Thoracic aorta (tissue), 2 donors: ENCODE results near the gene WNT8A. TPM values are rescaled to one million over a fixed set of nuclear protein-coding genes. Genes with fewer than 3 reads are reported as not detected.
A peak's percentile ranks its signal among the peaks of the same experiment; 100 is the strongest.

ENCODE experiments used
- ATAC-seq: fragments of 150-250 bp; one replicate; pipeline ENCODE4 v1.8.0; 2017; ENCODE audit warnings: low read depth; ENCODE audit not compliant: insufficient number of reproducible peaks, low FRiP score
- DNase-seq: peaks from one replicate; pipeline ENCODE4 v3.0.0-alpha.2; 2020; ENCODE audit warnings: low spot score
- H3K27ac ChIP-seq, 2 donors: fragments of 200-600 bp; sonication (generic); 1 replicate in 1 of 2; 2 replicates in 1 of 2; pipeline ENCODE4 v1.5.1; 2016; ENCODE audit warnings: mild to moderate bottlenecking in 2 of 2, moderate library complexity in 2 of 2
- H3K27me3 ChIP-seq: fragments of 200-600 bp; sonication (generic); replicated peaks from 2 replicates; pipeline ENCODE4 v1.6.0; 2016; ENCODE audit warnings: mild to moderate bottlenecking; ENCODE audit not compliant: insufficient read depth
- H3K36me3 ChIP-seq: fragments of 200-600 bp; sonication (generic); one replicate; pipeline ENCODE4 v1.5.1; 2016
- H3K4me1 ChIP-seq, 2 donors: fragments of 200-600 bp; sonication (generic); 1 replicate in 1 of 2; 2 replicates in 1 of 2; pipeline versions ENCODE4 v1.5.1 to v1.6.0; 2016; ENCODE audit warnings: low read depth in 2 of 2, mild to moderate bottlenecking in 1 of 2; ENCODE audit not compliant: control insufficient read depth in 1 of 2
- H3K4me3 ChIP-seq: fragments of 200-600 bp; sonication (generic); 2 replicates; pipeline ENCODE4 v1.5.1; 2016; ENCODE audit warnings: mild to moderate bottlenecking
- H3K9me3 ChIP-seq: fragments of 200-600 bp; sonication (generic); 2 replicates; pipeline ENCODE4 v1.5.1; 2016
- total RNA-seq, 2 donors: library from RNA; depleted of rRNA; stranded (reverse); fragments of >200 nt; gene quantifications; one replicate each; pipeline versions ENCODE4 v1.1.0 to v1.2.3, GENCODE V29; 2016
- TF ChIP-seq, protein P1 (sequence below): fragments of 200-600 bp; sonication (generic); IDR thresholded peaks from one replicate; pipeline ENCODE4 v1.5.1; 2019; ENCODE audit warnings: antibody characterized with exemption

Gene WNT8A
- total RNA-seq, 2 donors from 2014 or later = not detected

GRCh38 chr5:138129347-138129746, 45.5 kb downstream of the WNT8A start:
- Histone ChIP-seq H3K27me3 (no peaks in the 10 kb centered on the region), H3K4me1 (no peaks in the 10 kb centered on the region), H3K36me3 (no peaks in the 10 kb centered on the region), H3K4me3 (no peak overlapping the region), H3K27ac (no peak overlapping the region), H3K9me3 (no peaks in the 10 kb centered on the region)
- TF ChIP-seq, protein P1, sequence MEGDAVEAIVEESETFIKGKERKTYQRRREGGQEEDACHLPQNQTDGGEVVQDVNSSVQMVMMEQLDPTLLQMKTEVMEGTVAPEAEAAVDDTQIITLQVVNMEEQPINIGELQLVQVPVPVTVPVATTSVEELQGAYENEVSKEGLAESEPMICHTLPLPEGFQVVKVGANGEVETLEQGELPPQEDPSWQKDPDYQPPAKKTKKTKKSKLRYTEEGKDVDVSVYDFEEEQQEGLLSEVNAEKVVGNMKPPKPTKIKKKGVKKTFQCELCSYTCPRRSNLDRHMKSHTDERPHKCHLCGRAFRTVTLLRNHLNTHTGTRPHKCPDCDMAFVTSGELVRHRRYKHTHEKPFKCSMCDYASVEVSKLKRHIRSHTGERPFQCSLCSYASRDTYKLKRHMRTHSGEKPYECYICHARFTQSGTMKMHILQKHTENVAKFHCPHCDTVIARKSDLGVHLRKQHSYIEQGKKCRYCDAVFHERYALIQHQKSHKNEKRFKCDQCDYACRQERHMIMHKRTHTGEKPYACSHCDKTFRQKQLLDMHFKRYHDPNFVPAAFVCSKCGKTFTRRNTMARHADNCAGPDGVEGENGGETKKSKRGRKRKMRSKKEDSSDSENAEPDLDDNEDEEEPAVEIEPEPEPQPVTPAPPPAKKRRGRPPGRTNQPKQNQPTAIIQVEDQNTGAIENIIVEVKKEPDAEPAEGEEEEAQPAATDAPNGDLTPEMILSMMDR = no peak
- no peak for ATAC-seq
- no peak for DNase-seq

- peak overlapping the region; percentile 62 for H3K4me3 ChIP-seq
- DNase-seq (no peak), ATAC-seq (no peak)
- TF ChIP-seq, protein P1 = no peak
- H3K36me3 ChIP-seq = no peaks in the 10 kb centered on the region
- H3K9me3 ChIP-seq = no peaks in the 10 kb centered on the region
- H3K27ac ChIP-seq = no peak overlapping the region
- H3K4me1 ChIP-seq = no peaks in the 10 kb centered on the region
- H3K27me3 ChIP-seq = no peaks in the 10 kb centered on the region
Measured at GRCh38 chr5:138132543-138132942, 48.7 kb downstream of the WNT8A start.

GRCh38 chr5:138138949-138139780, 55.3 kb downstream of the WNT8A start, which contains the start of gene NME5:
Gene NME5 (minus strand): TSS chr5:138139428. CDS start chr5:138138780, 648 bp downstream.
- ATAC-seq (no peak), DNase-seq (no peak)
- H3K4me3 ChIP-seq = peak within 1 kb of the TSS; percentile 66
- H3K9me3 ChIP-seq = no peaks in the 10 kb centered on the region
- peaks cover 2 to 4% of the 10 kb centered on the region in 2 donors for H3K4me1 ChIP-seq
- H3K36me3 ChIP-seq = no peaks in the 10 kb centered on the region
- no peaks in the 10 kb centered on the region for H3K27me3 ChIP-seq
- TF ChIP-seq, protein P1 = no peak
- H3K27ac ChIP-seq = no peak within 1 kb of the TSS

DNA sequence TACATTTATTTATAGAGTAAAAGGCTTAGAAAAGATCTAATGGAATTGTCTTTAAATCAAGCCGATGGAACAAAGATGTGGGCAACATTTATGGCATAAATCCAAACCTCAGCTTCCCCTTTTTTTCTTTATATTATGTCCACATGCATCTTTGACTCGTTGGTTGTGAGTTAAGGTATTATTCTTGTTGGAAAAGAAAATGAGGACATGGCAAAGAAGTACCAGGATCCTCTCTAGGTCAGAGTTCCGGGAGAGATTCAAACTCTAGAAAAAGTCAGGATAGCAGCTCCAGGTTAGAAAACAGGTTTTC, 55.9 kb downstream of the WNT8A start:
- Histone ChIP-seq H3K4me1 (peaks cover 2 to 4% of the 10 kb centered on the region in 2 donors), H3K27me3 (no peaks in the 10 kb centered on the region), H3K27ac (no peak overlapping the region), H3K36me3 (no peaks in the 10 kb centered on the region), H3K9me3 (no peaks in the 10 kb centered on the region), H3K4me3 (peak overlapping the region; percentile 66)
- no peak for ATAC-seq
- TF ChIP-seq, protein P1 = no peak
- no peak for DNase-seq

DNA sequence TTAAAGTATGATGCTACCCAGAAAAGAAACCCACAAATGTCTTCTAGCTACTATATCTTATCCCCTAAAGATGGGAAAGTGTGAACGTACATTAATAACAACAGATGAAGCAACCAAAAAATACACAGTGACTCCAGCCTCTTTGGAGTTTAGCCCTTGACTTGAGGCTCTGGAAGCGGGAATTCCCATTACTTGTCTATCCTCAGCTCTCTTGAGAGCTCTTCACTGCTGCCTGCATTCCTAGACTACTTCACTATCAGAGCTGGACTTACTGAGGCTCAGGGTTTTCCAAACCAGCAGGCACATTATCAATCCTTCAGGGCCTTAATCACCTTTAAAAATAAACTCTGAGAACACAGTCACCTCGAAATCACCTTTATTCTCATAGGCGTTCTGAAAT, 56.4 kb downstream of the WNT8A start:
- DNase-seq (no peak), ATAC-seq (no peak)

More for the DNA sequence above, 56.4 kb downstream of the WNT8A start:
- no peaks in the 10 kb centered on the region for H3K9me3 ChIP-seq
- H3K4me3 ChIP-seq = no peak overlapping the region
- H3K27ac ChIP-seq = no peak overlapping the region
- peaks cover 2 to 4% of the 10 kb centered on the region in 2 donors for H3K4me1 ChIP-seq
- H3K36me3 ChIP-seq = no peaks in the 10 kb centered on the region
- H3K27me3 ChIP-seq = no peaks in the 10 kb centered on the region
- TF ChIP-seq, protein P1 = no peak

Other genes with a start within 250 kb of the WNT8A start
- 10 to 100 TPM; 16.3 to 16.4 TPM for gene MYOT, start 216.2 kb upstream of the WNT8A start, total RNA-seq
- not detected for gene PKD2L2, start 194.6 kb upstream of the WNT8A start, total RNA-seq
- gene FAM13B, start 51.0 kb upstream of the WNT8A start, total RNA-seq = 100 to 1,000 TPM in 1 of 2 donors, 10 to 100 TPM in 1; 65.1 to 134 TPM
- 1 to 10 TPM in 1 of 2 donors, not detected in 1; 3.8 TPM for gene NME5, start 55.4 kb downstream of the WNT8A start, total RNA-seq
- gene BRD8, start 94.6 kb downstream of the WNT8A start, total RNA-seq = 10 to 100 TPM; 34.7 to 71.7 TPM
- 1 to 10 TPM in 1 of 2 donors, under 1 TPM in 1; 0.78 to 1.1 TPM for gene KIF20A, start 95.1 kb downstream of the WNT8A start, total RNA-seq
- gene CDC23, start 129.3 kb downstream of the WNT8A start, total RNA-seq = 10 to 100 TPM; 13.5 to 17.7 TPM
- gene GFRA3, start 190.6 kb downstream of the WNT8A start, total RNA-seq = under 1 TPM in 1 of 2 donors, not detected in 1; 0.27 TPM
- gene CDC25C, start 247.8 kb downstream of the WNT8A start, total RNA-seq = not detected